Panc1 (cell line): ENCODE measurements around the gene ERCC1.

Experiments used
- POLR2AphosphoS5 ChIP-seq: IDR thresholded peaks from 2 replicates; pipeline ENCODE4 v1.6.1; 2012; ENCODE audit warnings: mild to moderate bottlenecking, low read depth, low read length, moderate library complexity
- SIN3A ChIP-seq: IDR thresholded peaks from 2 replicates; pipeline ENCODE4 v1.6.1; 2012; ENCODE audit warnings: low read depth, mild to moderate bottlenecking, low read length, moderate library complexity, borderline replicate concordance; ENCODE audit not compliant: insufficient read depth
- TF ChIP-seq, protein P1 (sequence below): fragments of 450-650 bp; IDR thresholded peaks from 2 replicates; pipeline ENCODE4 v1.5.1; 2017; ENCODE audit warnings: mild to moderate bottlenecking
- TF ChIP-seq, protein P2 (sequence below), 2 experiments: IDR thresholded peaks; 2 replicates each; pipeline ENCODE4 v1.6.1; 2011 to 2012; ENCODE audit warnings: low read depth in 2 of 2, control low read depth in 1 of 2, low read length in 1 of 2, mild to moderate bottlenecking in 1 of 2, moderate library complexity in 1 of 2; ENCODE audit not compliant: insufficient read depth in 1 of 2

DNA sequence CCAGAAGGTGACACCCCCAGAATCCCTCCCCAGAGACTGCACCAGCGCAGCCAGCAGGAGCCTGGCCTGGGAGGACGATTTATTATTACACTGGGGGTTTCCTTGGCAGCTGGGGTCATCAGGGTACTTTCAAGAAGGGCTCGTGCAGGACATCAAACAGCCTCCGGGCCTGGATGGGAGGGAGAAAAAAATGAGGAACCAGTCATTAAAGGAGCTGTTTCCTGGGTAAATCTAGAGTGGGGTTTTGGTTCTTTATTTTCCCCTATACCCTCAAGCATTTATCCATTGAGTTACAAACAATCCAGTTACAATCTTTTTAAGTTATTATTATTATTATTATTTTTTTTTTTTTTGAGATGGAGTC, 14.2 kb downstream of the ERCC1 start:
- TF ChIP-seq, protein P1, sequence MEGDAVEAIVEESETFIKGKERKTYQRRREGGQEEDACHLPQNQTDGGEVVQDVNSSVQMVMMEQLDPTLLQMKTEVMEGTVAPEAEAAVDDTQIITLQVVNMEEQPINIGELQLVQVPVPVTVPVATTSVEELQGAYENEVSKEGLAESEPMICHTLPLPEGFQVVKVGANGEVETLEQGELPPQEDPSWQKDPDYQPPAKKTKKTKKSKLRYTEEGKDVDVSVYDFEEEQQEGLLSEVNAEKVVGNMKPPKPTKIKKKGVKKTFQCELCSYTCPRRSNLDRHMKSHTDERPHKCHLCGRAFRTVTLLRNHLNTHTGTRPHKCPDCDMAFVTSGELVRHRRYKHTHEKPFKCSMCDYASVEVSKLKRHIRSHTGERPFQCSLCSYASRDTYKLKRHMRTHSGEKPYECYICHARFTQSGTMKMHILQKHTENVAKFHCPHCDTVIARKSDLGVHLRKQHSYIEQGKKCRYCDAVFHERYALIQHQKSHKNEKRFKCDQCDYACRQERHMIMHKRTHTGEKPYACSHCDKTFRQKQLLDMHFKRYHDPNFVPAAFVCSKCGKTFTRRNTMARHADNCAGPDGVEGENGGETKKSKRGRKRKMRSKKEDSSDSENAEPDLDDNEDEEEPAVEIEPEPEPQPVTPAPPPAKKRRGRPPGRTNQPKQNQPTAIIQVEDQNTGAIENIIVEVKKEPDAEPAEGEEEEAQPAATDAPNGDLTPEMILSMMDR = no peak
- TF ChIP-seq POLR2AphosphoS5 (peak; percentile 33; the same call in 1 of the 2 replicates), SIN3A (no peak)
- TF ChIP-seq, protein P2, sequence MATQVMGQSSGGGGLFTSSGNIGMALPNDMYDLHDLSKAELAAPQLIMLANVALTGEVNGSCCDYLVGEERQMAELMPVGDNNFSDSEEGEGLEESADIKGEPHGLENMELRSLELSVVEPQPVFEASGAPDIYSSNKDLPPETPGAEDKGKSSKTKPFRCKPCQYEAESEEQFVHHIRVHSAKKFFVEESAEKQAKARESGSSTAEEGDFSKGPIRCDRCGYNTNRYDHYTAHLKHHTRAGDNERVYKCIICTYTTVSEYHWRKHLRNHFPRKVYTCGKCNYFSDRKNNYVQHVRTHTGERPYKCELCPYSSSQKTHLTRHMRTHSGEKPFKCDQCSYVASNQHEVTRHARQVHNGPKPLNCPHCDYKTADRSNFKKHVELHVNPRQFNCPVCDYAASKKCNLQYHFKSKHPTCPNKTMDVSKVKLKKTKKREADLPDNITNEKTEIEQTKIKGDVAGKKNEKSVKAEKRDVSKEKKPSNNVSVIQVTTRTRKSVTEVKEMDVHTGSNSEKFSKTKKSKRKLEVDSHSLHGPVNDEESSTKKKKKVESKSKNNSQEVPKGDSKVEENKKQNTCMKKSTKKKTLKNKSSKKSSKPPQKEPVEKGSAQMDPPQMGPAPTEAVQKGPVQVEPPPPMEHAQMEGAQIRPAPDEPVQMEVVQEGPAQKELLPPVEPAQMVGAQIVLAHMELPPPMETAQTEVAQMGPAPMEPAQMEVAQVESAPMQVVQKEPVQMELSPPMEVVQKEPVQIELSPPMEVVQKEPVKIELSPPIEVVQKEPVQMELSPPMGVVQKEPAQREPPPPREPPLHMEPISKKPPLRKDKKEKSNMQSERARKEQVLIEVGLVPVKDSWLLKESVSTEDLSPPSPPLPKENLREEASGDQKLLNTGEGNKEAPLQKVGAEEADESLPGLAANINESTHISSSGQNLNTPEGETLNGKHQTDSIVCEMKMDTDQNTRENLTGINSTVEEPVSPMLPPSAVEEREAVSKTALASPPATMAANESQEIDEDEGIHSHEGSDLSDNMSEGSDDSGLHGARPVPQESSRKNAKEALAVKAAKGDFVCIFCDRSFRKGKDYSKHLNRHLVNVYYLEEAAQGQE (IDR thresholded peaks at IDR 0.05; ENCODE audit: insufficient read depth in 1 of 2, low read depth in 2 of 2, low read length in 1 of 2) = no peak
